Left lobe of liver (tissue), 2 donors: ENCODE data around the gene B3GNT2. TPM values are rescaled to one million over a fixed set of nuclear protein-coding genes. Genes with fewer than 3 reads are reported as not detected.
"Not testable (repeated sequence)": the region's sequence is repeated elsewhere in the genome, so short reads cannot be mapped to it uniquely, and the experiment has no call there.

Experiments used
- ATAC-seq: fragments of 200-7000 bp; cut with Tn5 transposase; one replicate; pipeline ENCODE4 v1.9.1; 2020; ENCODE audit warnings: mild to moderate bottlenecking, moderate library complexity
- DNase-seq: peaks from one replicate; pipeline ENCODE4 v3.0.0-alpha.2; 2020; ENCODE audit warnings: low spot score
- total RNA-seq: library from RNA; stranded (reverse); gene quantifications from one replicate; pipeline ENCODE4 v1.2.1, GENCODE V29; 2021
- donor health status: DM: no; HTN: no; CAD: no; lungs with moderate emphysema.
- donor health status: DM: no; HTN: yes; CAD: no.

B3GNT2 gene
- total RNA-seq, 1 donor from 2014 or later = 9.7 TPM

- no peak for DNase-seq
- no peak for ATAC-seq
Measured at GRCh38 chr2:62184512-62185230, 11.2 kb upstream of the B3GNT2 start.

- ATAC-seq = no peak
- no peak for DNase-seq
Measured at GRCh38 chr2:62185475-62186155, 10.3 kb upstream of the B3GNT2 start.

- no peak for ATAC-seq
Measured at GRCh38 chr2:62186156-62186905, 9.6 kb upstream of the B3GNT2 start.

GRCh38 chr2:62187246-62187645, 8.7 kb upstream of the B3GNT2 start:
- ATAC-seq (no peak), DNase-seq (no peak)

More at GRCh38 chr2:62186156-62186905, 9.6 kb upstream of the B3GNT2 start:
- no peak for DNase-seq

GRCh38 chr2:62188416-62188815, 7.5 kb upstream of the B3GNT2 start:
- ATAC-seq = peak; percentile 74

GRCh38 chr2:62189196-62189595, 6.7 kb upstream of the B3GNT2 start:
- ATAC-seq = no peak
- DNase-seq = no peak

More at GRCh38 chr2:62188416-62188815, 7.5 kb upstream of the B3GNT2 start:
- DNase-seq = no peak

- no peak for ATAC-seq
Measured at GRCh38 chr2:62192811-62193210, 3.1 kb upstream of the B3GNT2 start.

GRCh38 chr2:62194558-62195420, 1.1 kb upstream of the B3GNT2 start:
- DNase-seq (peak; percentile 49), ATAC-seq (peak; percentile 6)

More at GRCh38 chr2:62192811-62193210, 3.1 kb upstream of the B3GNT2 start:
- no peak for DNase-seq

GRCh38 chr2:62196278-62196901, 475 bp downstream of the B3GNT2 start:
- DNase-seq (no peak), ATAC-seq (peak; percentile 69)

GRCh38 chr2:62197011-62197924, 1.4 kb downstream of the B3GNT2 start:
- ATAC-seq (peak; percentile 46), DNase-seq (peak; percentile 62)

GRCh38 chr2:62197925-62198633, 2.2 kb downstream of the B3GNT2 start:
- ATAC-seq (no peak), DNase-seq (no peak)

- not testable (repeated sequence) for ATAC-seq
Measured at GRCh38 chr2:62198854-62199253, 2.9 kb downstream of the B3GNT2 start.

GRCh38 chr2:62199392-62200125, 3.6 kb downstream of the B3GNT2 start:
- DNase-seq (no peak), ATAC-seq (no peak)

More at GRCh38 chr2:62198854-62199253, 2.9 kb downstream of the B3GNT2 start:
- DNase-seq = not testable (repeated sequence)

- ATAC-seq = no peak
Measured at GRCh38 chr2:62200291-62200841, 4.5 kb downstream of the B3GNT2 start.

GRCh38 chr2:62200868-62201267, 5.0 kb downstream of the B3GNT2 start:
- DNase-seq (no peak), ATAC-seq (no peak)

More at GRCh38 chr2:62200291-62200841, 4.5 kb downstream of the B3GNT2 start:
- DNase-seq = no peak

- no peak for DNase-seq
- ATAC-seq = no peak
Measured at GRCh38 chr2:62201307-62201706, 5.4 kb downstream of the B3GNT2 start.

- DNase-seq (no peak), ATAC-seq (no peak)
Measured at GRCh38 chr2:62202019-62202722, 6.3 kb downstream of the B3GNT2 start.
